K562 (cell line): ENCODE measurements around the gene C16orf89.

ENCODE experiments used
- ARNT ChIP-seq, 2 experiments: fragments of 450-650 bp; IDR thresholded peaks; 2 replicates each; pipeline ENCODE4 v1.6.1; 2016; ENCODE audit warnings: mild to moderate bottlenecking in 1 of 2
- CEBPB ChIP-seq: fragments of 450-650 bp; IDR thresholded peaks from 2 replicates; pipeline ENCODE4 v1.6.1; 2016; ENCODE audit warnings: missing genetic modification characterization, missing compliant biosample characterization
- EGR1 ChIP-seq: fragments of 450-650 bp; conservative IDR thresholded peaks from 2 replicates; pipeline ENCODE4 v1.6.1; 2017; ENCODE audit warnings: mild to moderate bottlenecking
- FOXK2 ChIP-seq, 2 experiments: fragments of 450-650 bp; IDR thresholded peaks in 1 of 2; conservative IDR thresholded peaks in 1 of 2; 2 replicates each; pipeline ENCODE4 v1.6.1; 2016; ENCODE audit warnings: low read depth in 2 of 2, mild to moderate bottlenecking in 1 of 2
- PREB ChIP-seq: sonication (generic); formaldehyde crosslinking; IDR thresholded peaks from 2 replicates; pipeline ENCODE4 v1.8.1; 2023; ENCODE audit warnings: mild to moderate bottlenecking, missing genetic modification reagents
- TOE1 ChIP-seq, 2 experiments: fragments of 450-650 bp in 1 of 2; sonication (generic) in 1 of 2; formaldehyde crosslinking in 1 of 2; IDR thresholded peaks; 2 replicates each; pipeline versions ENCODE4 v1.7.1 to v1.8.0; 2016 to 2022; ENCODE audit warnings: borderline replicate concordance in 2 of 2, mild to moderate bottlenecking in 2 of 2, antibody characterized with exemption in 1 of 2, inconsistent platforms in 1 of 2, low read depth in 1 of 2, missing genetic modification reagents in 1 of 2, moderate library complexity in 1 of 2
- ZNF644 ChIP-seq: fragments of 200-800 bp; sonication (Bioruptor generic); IDR thresholded peaks from 2 replicates; pipeline ENCODE4 v1.6.1; 2016; ENCODE audit warnings: low read depth, missing genetic modification characterization, missing compliant biosample characterization
- ZNF766 ChIP-seq: fragments of 200-800 bp; sonication (Bioruptor generic); conservative IDR thresholded peaks from 2 replicates; pipeline ENCODE4 v1.6.1; 2016; ENCODE audit warnings: missing genetic modification characterization, missing compliant biosample characterization
- TF ChIP-seq, protein P1 (sequence below): sonication (generic); formaldehyde crosslinking; IDR thresholded peaks from 2 replicates; pipeline ENCODE4 v1.8.1; 2022; ENCODE audit warnings: missing genetic modification reagents

GRCh38 chr16:5022521-5022920, 43.2 kb downstream of the C16orf89 start:
- TF ChIP-seq ZNF766 (CRISPR knock-in tag) = no peak
- no peak for TF ChIP-seq FOXK2 (conservative IDR thresholded peaks at IDR 0.05 in 1 of 2, IDR thresholded peaks at IDR 0.05 in 1 of 2; ENCODE audit: low read depth in 2 of 2)
- TF ChIP-seq ARNT (IDR thresholded peaks at IDR 0.05) = no peak
- TF ChIP-seq TOE1 (IDR thresholded peaks at IDR 0.05; ENCODE audit: borderline replicate concordance) = no peak
- no peak for TF ChIP-seq TOE1 (CRISPR knock-in tag; IDR thresholded peaks at IDR 0.05; ENCODE audit: borderline replicate concordance, low read depth)
- TF ChIP-seq ZNF644 (tag) = no peak
- no peak for TF ChIP-seq EGR1
- no peak for TF ChIP-seq CEBPB (tag)
- TF ChIP-seq, protein P1, sequence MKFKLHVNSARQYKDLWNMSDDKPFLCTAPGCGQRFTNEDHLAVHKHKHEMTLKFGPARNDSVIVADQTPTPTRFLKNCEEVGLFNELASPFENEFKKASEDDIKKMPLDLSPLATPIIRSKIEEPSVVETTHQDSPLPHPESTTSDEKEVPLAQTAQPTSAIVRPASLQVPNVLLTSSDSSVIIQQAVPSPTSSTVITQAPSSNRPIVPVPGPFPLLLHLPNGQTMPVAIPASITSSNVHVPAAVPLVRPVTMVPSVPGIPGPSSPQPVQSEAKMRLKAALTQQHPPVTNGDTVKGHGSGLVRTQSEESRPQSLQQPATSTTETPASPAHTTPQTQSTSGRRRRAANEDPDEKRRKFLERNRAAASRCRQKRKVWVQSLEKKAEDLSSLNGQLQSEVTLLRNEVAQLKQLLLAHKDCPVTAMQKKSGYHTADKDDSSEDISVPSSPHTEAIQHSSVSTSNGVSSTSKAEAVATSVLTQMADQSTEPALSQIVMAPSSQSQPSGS = no peak
- TF ChIP-seq PREB (CRISPR knock-in tag) = no peak
